HepG2 (cell line): ENCODE measurements around the gene THRB. TPM values are rescaled to one million over a fixed set of nuclear protein-coding genes. Genes with fewer than 3 reads are reported as not detected.

ENCODE experiments used
- ATAC-seq: fragments of 200-7000 bp; cut with Tn5 transposase; 3 replicates; pipeline ENCODE4 v1.9.1; 2020; ENCODE audit warnings: mild to moderate bottlenecking, moderate library complexity
- BruUV-seq: library from RNA; stranded (reverse); fragments of 400-500 nt; replicated peaks from 2 replicates; lab custom pipeline; 2021; lab: Mats Ljungman, UMichigan
- CTCF ChIA-PET: fragments of 300-600 bp; formaldehyde crosslinking; extraction: SDS; loops from one replicate; lab custom pipeline; 2021; ENCODE audit warnings: low total read pairs, inconsistent platforms, low intra/inter-chr PET ratio; lab: Yijun Ruan, JAX
- POLR2A ChIA-PET: fragments of 350-600 bp; sonication (Branson Sonifier 250); formaldehyde crosslinking; loops from one replicate; lab custom pipeline; 2020; ENCODE audit warnings: antibody characterized with exemption, inconsistent platforms; lab: Yijun Ruan, JAX
- DNase-seq: peaks from one replicate; pipeline ENCODE4 v3.0.0-alpha.2; 2015; ENCODE audit warnings: low spot score
- FAIRE-seq: peaks from 3 replicates; lab custom pipeline; 2011; peaks lifted over from hg19 to GRCh38; lab: Jason Lieb, UNC
- H2AFZ ChIP-seq: one replicate; pipeline ENCODE4 v1.6.1; 2011; ENCODE audit warnings: low read length, inconsistent platforms
- H3K27ac ChIP-seq: fragments of 300-600 bp; 3 replicates; pipeline ENCODE4 v1.8.0; 2011; ENCODE audit warnings: mixed run types, mild to moderate bottlenecking, mixed read lengths, low read length, inconsistent platforms; ENCODE audit not compliant: insufficient read depth; ENCODE audit errors: extremely low read length
- H3K27me3 ChIP-seq, 2 experiments: fragments of 200-600 bp in 1 of 2; 2 replicates in 1 of 2; 3 replicates in 1 of 2; pipeline versions ENCODE4 v1.6.0 to v1.8.0; 2011; ENCODE audit warnings: low read length in 2 of 2, mild to moderate bottlenecking in 2 of 2, moderate library complexity in 2 of 2, inconsistent platforms in 1 of 2; ENCODE audit not compliant: insufficient read depth in 2 of 2, control insufficient read depth in 1 of 2
- H3K36me3 ChIP-seq, 2 experiments: fragments of 200-600 bp in 1 of 2; replicated peaks in 1 of 2; 2 replicates in 1 of 2; 3 replicates in 1 of 2; pipeline versions ENCODE4 v1.5.1 to v1.8.0; 2011; ENCODE audit warnings: low read length in 2 of 2, inconsistent platforms in 1 of 2; ENCODE audit not compliant: insufficient read depth in 2 of 2, control insufficient read depth in 1 of 2
- H3K4me1 ChIP-seq: 2 replicates; pipeline ENCODE4 v1.5.1; 2012; ENCODE audit warnings: low read length, inconsistent platforms; ENCODE audit not compliant: insufficient read depth
- H3K4me2 ChIP-seq: 2 replicates; pipeline ENCODE4 v1.6.0; 2011; ENCODE audit warnings: low read depth, low read length, inconsistent platforms
- H3K4me3 ChIP-seq, 3 experiments: fragments of 200-600 bp in 1 of 3; sonication (generic), shearing (Covaris generic) in 1 of 3; replicated peaks in 1 of 3; 2 replicates each; pipeline ENCODE4 v1.5.1; 2011 to 2016; ENCODE audit warnings: low read length in 3 of 3, inconsistent platforms in 2 of 3, low read depth in 2 of 3, mild to moderate bottlenecking in 2 of 3, control low read depth in 1 of 3, mixed read lengths in 1 of 3; ENCODE audit not compliant: insufficient read depth in 1 of 3
- H3K79me2 ChIP-seq: one replicate; pipeline ENCODE4 v1.6.1; 2011; ENCODE audit warnings: low read length, inconsistent platforms; ENCODE audit not compliant: insufficient read depth
- H3K9ac ChIP-seq: 2 replicates; pipeline ENCODE4 v1.6.0; 2011; ENCODE audit warnings: mild to moderate bottlenecking, low read depth, low read length, inconsistent platforms; ENCODE audit not compliant: insufficient read depth
- H3K9me3 ChIP-seq: 2 replicates; pipeline ENCODE4 v1.5.1; 2012; ENCODE audit warnings: mild to moderate bottlenecking, low read length
- H4K20me1 ChIP-seq: 2 replicates; pipeline ENCODE4 v1.6.0; 2011; ENCODE audit warnings: inconsistent platforms, mild to moderate bottlenecking, low read length, moderate library complexity; ENCODE audit not compliant: insufficient read depth
- BCL6 ChIP-seq: IDR thresholded peaks from 2 replicates; pipeline ENCODE4 v1.6.1; 2016; ENCODE audit warnings: missing genetic modification reagents, missing compliant biosample characterization
- DR1 ChIP-seq: sonication (generic); formaldehyde crosslinking; IDR thresholded peaks from 2 replicates; pipeline ENCODE4 v1.8.0; 2021; ENCODE audit warnings: mild to moderate bottlenecking, missing genetic modification reagents, inconsistent platforms
- ELK4 ChIP-seq: sonication (generic); formaldehyde crosslinking; IDR thresholded peaks from 2 replicates; pipeline ENCODE4 v1.9.0; 2021; ENCODE audit warnings: missing genetic modification reagents, borderline replicate concordance
- HHEX ChIP-seq: IDR thresholded peaks from 2 replicates; pipeline ENCODE4 v1.6.1; 2016; ENCODE audit warnings: control low read depth
- HNRNPK ChIP-seq: fragments of 200-400 bp; formaldehyde crosslinking; IDR thresholded peaks from 2 replicates; pipeline ENCODE4 v1.6.1; 2018; ENCODE audit warnings: low read length, low read depth, moderate library complexity, mild to moderate bottlenecking; ENCODE audit not compliant: poor library complexity, severe bottlenecking
- PCBP2 ChIP-seq: fragments of 200-400 bp; formaldehyde crosslinking; optimal IDR thresholded peaks from 2 replicates; pipeline ENCODE3; 2018; ENCODE audit warnings: low read length, low read depth; ENCODE audit not compliant: poor library complexity, severe bottlenecking
- SIX4 ChIP-seq: sonication (generic); formaldehyde crosslinking; IDR thresholded peaks from 2 replicates; pipeline ENCODE4 v1.4.0; 2020; ENCODE audit warnings: missing genetic modification reagents
- USF2 ChIP-seq, 2 experiments: sonication (generic) in 1 of 2; formaldehyde crosslinking in 1 of 2; IDR thresholded peaks; 2 replicates each; pipeline versions ENCODE4 v1.5.1 to v1.6.1; 2011 to 2020; ENCODE audit warnings: borderline replicate concordance in 1 of 2, low read depth in 1 of 2, low read length in 1 of 2, mild to moderate bottlenecking in 1 of 2, missing genetic modification reagents in 1 of 2, moderate library complexity in 1 of 2
- ZBTB38 ChIP-seq: sonication (generic); formaldehyde crosslinking; IDR thresholded peaks from 2 replicates; pipeline ENCODE4 v1.5.1; 2020; ENCODE audit warnings: mild to moderate bottlenecking, missing genetic modification reagents
- ZNF207 ChIP-seq: fragments of 450-650 bp; IDR thresholded peaks from 2 replicates; pipeline ENCODE4 v1.6.1; 2016; ENCODE audit warnings: antibody characterized with exemption, borderline replicate concordance
- ZNF333 ChIP-seq: sonication (generic); formaldehyde crosslinking; IDR thresholded peaks from 2 replicates; pipeline ENCODE4 v1.4.0; 2020; ENCODE audit warnings: mild to moderate bottlenecking, missing genetic modification reagents, borderline replicate concordance
- ZNF350 ChIP-seq: sonication (generic); formaldehyde crosslinking; IDR thresholded peaks from 2 replicates; pipeline ENCODE4 v1.4.0; 2020; ENCODE audit warnings: mild to moderate bottlenecking, low read depth, missing genetic modification reagents, borderline replicate concordance
- ZNF546 ChIP-seq: sonication (generic); formaldehyde crosslinking; conservative IDR thresholded peaks from 2 replicates; pipeline ENCODE4 v1.8.1; 2023; ENCODE audit warnings: mild to moderate bottlenecking, missing genetic modification reagents
- ZNF614 ChIP-seq: IDR thresholded peaks from 2 replicates; pipeline ENCODE4 v1.6.1; 2018; ENCODE audit warnings: missing biosample characterization, missing genetic modification reagents, inconsistent platforms, borderline replicate concordance
- ZNF704 ChIP-seq: sonication (generic); formaldehyde crosslinking; IDR thresholded peaks from 2 replicates; pipeline ENCODE4 v1.8.1; 2023; ENCODE audit warnings: mild to moderate bottlenecking, inconsistent platforms, moderate library complexity, missing genetic modification reagents, borderline replicate concordance
- WGBS: methylation state at CpG from one replicate; pipeline ENCODE4 v1.1.6; 2017; ENCODE audit warnings: low lambda C conversion rate; 5-methylcytosine and 5-hydroxymethylcytosine counted together
- in situ Hi-C: cut with HindIII; loops from 2 replicates; pipeline ENCODE4 v1.10.0; 2017; ENCODE audit warnings: low pct_unique_long_range_greater_than_20kb; ENCODE audit not compliant: extremely low pct_ligation_motif_present
- intact Hi-C: fragments of 100-400 bp; cut with micrococcal nuclease; formaldehyde crosslinking; loops from one replicate; pipeline ENCODE4 v1.10.0; 2022; ENCODE audit not compliant: unreplicated experiment
- polyA plus RNA-seq, 8 experiments: library from polyadenylated mRNA; depleted of rRNA in 3 of 8; stranded (reverse) in 7 of 8; unstranded in 1 of 8; fragments of >200 nt; fragmentation: Illumina TruSeq in 4 of 8; extraction: Trizol in 4 of 8; gene quantifications; 2 replicates each; pipeline versions ENCODE4 v1.2.1 to v1.2.3, GENCODE V29; 2011 to 2016; ENCODE audit warnings: low read depth in 4 of 8, missing spikeins in 1 of 8, mixed read lengths in 1 of 8; ENCODE audit not compliant: insufficient read depth in 1 of 8
- total RNA-seq, 5 experiments: library from RNA; depleted of rRNA; stranded (reverse); fragments of >200 nt; fragmentation: Illumina TruSeq; extraction: Trizol; gene quantifications; 2 replicates each; pipeline ENCODE4 v1.2.3, GENCODE V29; 2016; ENCODE audit warnings: low read depth in 1 of 5
- TF ChIP-seq, protein P1 (sequence below): sonication (generic); formaldehyde crosslinking; IDR thresholded peaks from 2 replicates; pipeline ENCODE4 v1.4.0; 2020; ENCODE audit warnings: low read depth, mild to moderate bottlenecking, missing genetic modification reagents
- TF ChIP-seq, protein P2 (sequence below): sonication (generic); IDR thresholded peaks from 2 replicates; pipeline ENCODE4 v1.6.1; 2016; ENCODE audit warnings: low read depth, borderline replicate concordance

THRB gene
- total and polyA plus RNA-seq, 2 of the 13 experiments (the other 11 are each of a cell fraction or from before 2014, with no cell fraction given), result 4.7 to 22.7 TPM

- TF ChIP-seq ZNF704 (CRISPR knock-in tag) (no peak), ZNF333 (CRISPR knock-in tag) (no peak), BCL6 (CRISPR knock-in tag) (no peak), PCBP2 (no peak), ZNF350 (CRISPR knock-in tag) (no peak), ELK4 (CRISPR knock-in tag) (no peak), HNRNPK (no peak), ZBTB38 (no peak)
Observed at GRCh38 chr3:24166515-24166914, 328.1 kb downstream of the THRB start (continued).

DNA sequence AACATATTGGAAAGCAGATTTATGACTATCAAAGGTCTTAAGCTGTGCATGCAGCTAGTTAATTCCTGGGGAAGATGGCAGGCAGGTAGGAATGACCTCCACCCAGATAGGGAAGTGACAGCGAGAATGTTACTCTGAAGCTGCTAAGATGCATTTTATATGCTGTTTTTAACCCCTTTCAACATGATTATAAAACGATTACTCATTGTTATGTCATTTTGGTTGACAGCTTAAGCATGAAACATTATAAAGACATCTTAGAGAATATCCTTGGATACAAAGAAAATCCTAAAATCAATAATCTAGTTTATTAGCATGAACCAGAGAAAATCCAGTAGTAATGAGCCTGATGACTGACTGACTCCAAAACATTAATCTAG is 329.1 kb downstream of the THRB start:
- ChIA-PET POLR2A (no interaction called here), CTCF (no interaction called here)
- H2AFZ ChIP-seq, result no peak overlapping the region
- no peaks in the 10 kb centered on the region for H3K4me1 ChIP-seq
- no peaks in the 10 kb centered on the region for H4K20me1 ChIP-seq
- no peaks in the 10 kb centered on the region for H3K79me2 ChIP-seq
- FAIRE-seq, result no peak
- intact Hi-C loops (no loop called here), in situ Hi-C loops (no loop called here)
- H3K27me3 ChIP-seq, result no peaks in the 10 kb centered on the region
- H3K9ac ChIP-seq, result no peak overlapping the region
- ATAC-seq, result no peak
- H3K36me3 ChIP-seq, result peaks cover 0 to 6% of the 10 kb centered on the region in 2 experiments; a peak in 1 of 5 replicates
- no peak overlapping the region for H3K27ac ChIP-seq
- H3K4me3 ChIP-seq, result no peak overlapping the region
- 74% methylated on average over 2 of the region's 2 CpGs for WGBS
- TF ChIP-seq DR1 (CRISPR knock-in tag) (no peak), ZNF207 (no peak), ZNF546 (CRISPR knock-in tag) (no peak), SIX4 (CRISPR knock-in tag) (no peak), ZNF614 (no peak), HHEX (no peak), USF2 (IDR thresholded peaks at IDR 0.05; ENCODE audit: low read depth, low read length) (no peak), USF2 (CRISPR knock-in tag; IDR thresholded peaks at IDR 0.05; ENCODE audit: borderline replicate concordance) (no peak)
- TF ChIP-seq, protein P1, sequence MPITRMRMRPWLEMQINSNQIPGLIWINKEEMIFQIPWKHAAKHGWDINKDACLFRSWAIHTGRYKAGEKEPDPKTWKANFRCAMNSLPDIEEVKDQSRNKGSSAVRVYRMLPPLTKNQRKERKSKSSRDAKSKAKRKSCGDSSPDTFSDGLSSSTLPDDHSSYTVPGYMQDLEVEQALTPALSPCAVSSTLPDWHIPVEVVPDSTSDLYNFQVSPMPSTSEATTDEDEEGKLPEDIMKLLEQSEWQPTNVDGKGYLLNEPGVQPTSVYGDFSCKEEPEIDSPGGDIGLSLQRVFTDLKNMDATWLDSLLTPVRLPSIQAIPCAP (CRISPR knock-in tag), result no peak
- TF ChIP-seq, protein P2, sequence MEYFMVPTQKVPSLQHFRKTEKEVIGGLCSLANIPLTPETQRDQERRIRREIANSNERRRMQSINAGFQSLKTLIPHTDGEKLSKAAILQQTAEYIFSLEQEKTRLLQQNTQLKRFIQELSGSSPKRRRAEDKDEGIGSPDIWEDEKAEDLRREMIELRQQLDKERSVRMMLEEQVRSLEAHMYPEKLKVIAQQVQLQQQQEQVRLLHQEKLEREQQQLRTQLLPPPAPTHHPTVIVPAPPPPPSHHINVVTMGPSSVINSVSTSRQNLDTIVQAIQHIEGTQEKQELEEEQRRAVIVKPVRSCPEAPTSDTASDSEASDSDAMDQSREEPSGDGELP, result no peak
- no peak overlapping the region for H3K4me2 ChIP-seq
- no peaks in the 10 kb centered on the region for H3K9me3 ChIP-seq
- DNase-seq, result no peak
- no TSS peak for BruUV-seq
